SH-SY5Y (cell line): ENCODE measurements around the gene PGPEP1.

Experiments used
- GATA2 ChIP-seq: IDR thresholded peaks from 2 replicates; pipeline ENCODE4 v1.6.1; 2011; ENCODE audit warnings: mild to moderate bottlenecking, low read depth, low read length
- GATA3 ChIP-seq: IDR thresholded peaks from 2 replicates; pipeline ENCODE4 v1.6.1; 2011; ENCODE audit warnings: low read depth, mild to moderate bottlenecking, low read length, moderate library complexity

Gene PGPEP1

DNA sequence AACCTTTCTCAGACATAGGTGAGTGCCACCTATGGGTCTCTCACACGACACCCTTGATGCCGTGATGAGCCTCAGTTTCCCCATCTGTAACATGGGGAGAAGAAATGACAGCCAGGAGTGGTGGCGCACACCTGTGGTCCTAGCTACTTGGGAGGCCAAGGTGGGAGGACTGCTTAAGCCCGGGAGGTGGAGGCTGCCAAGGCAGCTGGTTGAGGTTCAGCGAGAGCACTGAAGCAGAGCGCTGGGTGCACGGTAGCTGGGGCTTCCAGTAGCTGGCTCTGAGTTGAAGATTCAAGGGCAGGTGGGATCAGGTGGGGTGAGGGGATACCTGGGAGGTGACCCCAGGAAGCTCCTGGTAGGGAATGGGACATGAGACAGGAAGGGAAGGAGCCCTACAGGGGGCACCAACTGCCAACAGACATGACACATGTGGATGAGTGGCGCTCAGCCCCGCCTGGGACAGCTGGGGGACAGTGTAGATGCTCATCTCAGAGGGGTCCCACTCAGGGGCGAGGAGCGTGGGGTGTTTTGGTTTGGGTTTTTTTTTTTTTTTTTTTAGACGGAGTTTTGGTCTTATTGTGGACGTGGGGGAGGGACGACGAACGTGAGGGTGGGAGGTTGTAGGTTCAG, 72.3 kb downstream of the PGPEP1 start:
- no peak for TF ChIP-seq GATA3
- TF ChIP-seq GATA2, result no peak

- TF ChIP-seq GATA2 (no peak), GATA3 (no peak)
These were observed 74.2 kb downstream of the PGPEP1 start for GRCh38 chr19:18414504-18415177.

DNA sequence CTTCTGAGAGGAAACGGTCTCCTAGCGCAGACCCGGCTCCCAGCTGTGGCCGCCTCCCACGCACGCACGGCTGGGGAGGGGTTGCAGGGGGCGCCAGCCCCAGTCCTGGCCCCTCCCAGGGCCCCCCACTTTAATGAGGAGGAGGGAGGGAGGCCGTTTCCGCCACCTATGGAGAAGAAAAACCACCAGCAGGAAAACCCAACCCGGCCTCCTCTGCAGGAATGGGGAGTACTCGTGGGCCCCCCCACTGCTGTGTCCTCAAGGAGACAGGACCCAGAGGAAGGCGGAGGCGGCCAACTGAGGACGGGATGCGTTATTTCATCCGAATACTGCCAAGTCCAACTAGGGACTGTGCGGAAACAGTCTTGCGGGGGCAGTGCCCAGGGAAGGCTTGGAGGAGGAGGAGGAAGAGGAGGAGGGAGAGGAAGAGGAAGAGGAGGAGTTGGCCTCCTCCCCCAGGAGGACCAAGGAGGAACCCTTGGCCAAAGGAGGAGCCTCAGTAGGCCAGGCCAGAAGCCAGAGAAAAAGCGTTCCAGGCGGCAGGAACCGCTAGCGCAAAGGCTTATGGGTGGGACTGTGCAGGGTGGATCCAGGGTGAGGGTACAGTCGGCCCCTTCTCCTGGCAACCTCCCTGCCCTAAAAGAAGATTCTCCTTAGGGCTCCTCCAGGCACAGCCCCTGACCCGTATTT, 74.9 kb downstream of the PGPEP1 start:
- TF ChIP-seq GATA3 (no peak), GATA2 (no peak)

DNA sequence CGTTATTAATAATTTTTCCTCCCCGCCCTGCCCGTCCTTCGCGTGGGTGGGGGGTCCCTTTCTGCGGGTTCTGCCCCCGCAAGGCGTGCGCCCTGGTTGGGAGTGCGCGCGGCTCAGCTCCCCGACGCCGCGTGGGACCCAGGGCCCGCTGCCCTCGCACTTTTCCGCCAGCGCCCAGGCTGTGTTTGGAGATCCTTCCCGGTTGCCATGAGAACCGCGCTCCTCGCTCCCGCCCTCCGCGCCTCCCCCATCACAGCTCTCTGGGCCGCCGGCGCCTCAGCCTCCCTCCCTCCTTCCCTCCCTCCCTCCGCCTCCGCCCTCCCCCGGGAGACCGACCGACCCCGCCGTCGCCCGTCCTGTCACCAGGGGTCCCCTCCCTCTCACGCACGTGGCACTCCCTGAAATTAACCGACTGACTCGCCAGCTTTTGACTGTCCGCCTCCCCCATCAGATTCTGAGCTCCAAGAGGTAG, 76.4 kb downstream of the PGPEP1 start:
- no peak for TF ChIP-seq GATA3
- TF ChIP-seq GATA2, result no peak

DNA sequence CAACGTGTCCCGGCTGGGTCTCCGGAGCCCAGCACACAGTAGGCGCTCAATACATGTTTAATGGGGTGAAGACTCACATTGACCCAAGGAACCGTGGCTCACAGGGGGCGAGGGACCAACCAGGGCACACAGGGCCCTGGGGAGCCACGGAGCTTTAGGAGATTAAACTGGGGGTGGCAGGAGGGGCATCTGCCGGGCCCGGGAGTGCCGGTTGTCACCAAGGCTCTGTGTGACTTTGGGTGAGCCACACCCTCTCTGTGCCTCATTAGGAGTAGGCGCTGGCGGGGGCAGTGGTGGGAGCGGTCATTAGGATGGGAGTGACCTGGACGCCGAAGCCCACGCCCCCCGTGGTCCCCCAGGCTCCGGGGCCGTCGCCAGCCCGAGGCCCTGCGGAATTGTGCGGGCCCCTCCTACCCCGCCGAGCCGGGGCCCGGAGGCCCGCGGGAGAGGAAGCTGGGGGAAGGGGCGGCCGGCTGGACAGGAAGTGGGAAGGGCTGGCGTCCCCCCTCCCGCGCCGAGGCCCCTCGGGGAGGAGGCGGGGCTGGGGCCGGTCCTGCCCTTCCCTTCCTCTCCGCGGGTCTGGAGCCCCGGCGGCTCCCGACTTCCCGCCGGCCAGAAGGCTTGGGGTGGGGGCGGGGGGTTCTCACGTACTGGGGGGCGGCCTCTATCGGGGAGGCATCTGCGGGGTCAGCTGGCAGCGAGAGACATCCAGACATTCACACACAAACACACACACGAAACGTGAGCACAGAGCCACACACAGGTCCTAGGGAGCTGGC, 77.0 kb downstream of the PGPEP1 start:
- TF ChIP-seq GATA2, result no peak
- no peak for TF ChIP-seq GATA3

DNA sequence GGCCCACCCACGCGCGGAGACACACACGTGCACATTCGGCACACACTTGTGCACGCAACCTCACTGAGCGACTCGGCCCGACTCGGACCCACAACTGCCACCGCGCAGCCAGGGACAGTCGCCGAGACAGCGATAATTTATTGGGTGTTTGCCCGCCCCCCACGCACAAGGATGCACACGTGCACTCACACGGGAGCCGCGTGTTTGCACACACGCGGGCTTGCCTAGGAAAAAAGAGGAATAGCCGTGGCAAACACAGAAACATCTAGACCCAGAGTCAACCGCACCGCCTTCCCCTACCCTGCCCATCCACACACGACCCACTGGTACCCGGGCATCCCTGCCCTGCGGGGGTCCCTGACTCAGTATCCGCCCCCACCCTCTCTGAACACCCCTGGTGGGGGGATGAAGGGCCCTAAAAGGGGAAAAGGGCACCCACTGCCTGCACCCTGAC, 77.7 kb downstream of the PGPEP1 start:
- no peak for TF ChIP-seq GATA3

- no peak for TF ChIP-seq GATA3
- TF ChIP-seq GATA2, result no peak
These were observed 78.2 kb downstream of the PGPEP1 start for GRCh38 chr19:18418483-18419194.

- no peak for TF ChIP-seq GATA3
- TF ChIP-seq GATA2, result no peak
These were observed 78.8 kb downstream of the PGPEP1 start, which contains the start of gene SSBP4 for GRCh38 chr19:18419195-18419698. TSS of gene SSBP4 (plus strand) at chr19:18419398. CDS start at chr19:18419649, 251 bp downstream.
